HG02973 (cell line): ENCODE measurements around the gene PLEKHN1.
"Not testable (repeated sequence)": the region's sequence is repeated elsewhere in the genome, so short reads cannot be mapped to it uniquely, and the experiment has no call there.

Experiments used
- ATAC-seq: cut with Tn5 transposase; IDR thresholded peaks from one replicate; pipeline ENCODE4 v1.9.1; 2021; ENCODE audit warnings: moderate library complexity; ENCODE audit not compliant: unreplicated experiment

The PLEKHN1 gene

GRCh38 chr1:991275-991674, 25.0 kb downstream of the PLEKHN1 start:
- ATAC-seq, result not testable (repeated sequence)

GRCh38 chr1:991895-992294, 25.6 kb downstream of the PLEKHN1 start:
- ATAC-seq, result no peak

- ATAC-seq, result no peak
These were observed 26.1 kb downstream of the PLEKHN1 start for GRCh38 chr1:992362-992761.

- ATAC-seq, result no peak
These were observed 27.2 kb downstream of the PLEKHN1 start for GRCh38 chr1:993379-993995.

GRCh38 chr1:994546-994945, 28.3 kb downstream of the PLEKHN1 start:
- not testable (repeated sequence) for ATAC-seq

GRCh38 chr1:995665-996633, 29.7 kb downstream of the PLEKHN1 start:
- ATAC-seq, result no peak

GRCh38 chr1:996851-997712, 30.8 kb downstream of the PLEKHN1 start:
- ATAC-seq, result no peak

GRCh38 chr1:997713-997992, 31.4 kb downstream of the PLEKHN1 start:
- no peak for ATAC-seq

GRCh38 chr1:997993-998744, 31.9 kb downstream of the PLEKHN1 start:
- ATAC-seq, result no peak

GRCh38 chr1:998745-998994, 32.4 kb downstream of the PLEKHN1 start:
- no peak for ATAC-seq

- no peak for ATAC-seq
These were observed 32.9 kb downstream of the PLEKHN1 start for GRCh38 chr1:998995-999724.

- ATAC-seq, result no peak
These were observed 33.6 kb downstream of the PLEKHN1 start, which contains the start of gene HES4 for GRCh38 chr1:999725-1000356. Gene HES4, minus strand, starts transcription at chr1:1000097. Its CDS starts 124 bp downstream, at chr1:999973.

GRCh38 chr1:1000357-1001056, 34.2 kb downstream of the PLEKHN1 start:
- no peak for ATAC-seq

- ATAC-seq, result no peak
These were observed 34.9 kb downstream of the PLEKHN1 start for GRCh38 chr1:1001057-1001783.

- no peak for ATAC-seq
These were observed 37.5 kb downstream of the PLEKHN1 start for GRCh38 chr1:1003618-1004419.

GRCh38 chr1:1004420-1004779, 38.1 kb downstream of the PLEKHN1 start:
- no peak for ATAC-seq

- no peak for ATAC-seq
These were observed 38.8 kb downstream of the PLEKHN1 start for GRCh38 chr1:1004780-1005697.
